ENCODE measurements around the gene HDAC4.

HDAC4 gene

GRCh38 chr2:239264838-239265651 lies 135.8 kb downstream of the HDAC4 start:
- Histone ChIP-seq H3K4me3 (ENCODE audit: insufficient read depth, low read depth, low read length) (no peak overlapping the region), H3K9me3 (ENCODE audit: control insufficient read depth, low read length) (no peaks in the 10 kb centered on the region), H3K27me3 (ENCODE audit: control insufficient read depth, insufficient read depth, low read length, poor library complexity, severe bottlenecking) (no peaks in the 10 kb centered on the region), H3K36me3 (ENCODE audit: control insufficient read depth, insufficient read depth, low read length) (no peaks in the 10 kb centered on the region), H3K27ac (ENCODE audit: insufficient read depth, low read depth, low read length, poor library complexity, severe bottlenecking) (no peak overlapping the region), H3K4me1 (ENCODE audit: control insufficient read depth, insufficient read depth, low read length) (peaks cover 36% of the 10 kb centered on the region)
- 77 to 78% methylated on average over 11 of the region's 11 CpGs for WGBS, 2 experiments

GRCh38 chr2:239264492-239264837 lies 136.4 kb downstream of the HDAC4 start:
- Histone ChIP-seq H3K4me1 (ENCODE audit: control insufficient read depth, insufficient read depth, low read length) (peaks cover 36% of the 10 kb centered on the region), H3K36me3 (ENCODE audit: control insufficient read depth, insufficient read depth, low read length) (no peaks in the 10 kb centered on the region), H3K27me3 (ENCODE audit: control insufficient read depth, insufficient read depth, low read length, poor library complexity, severe bottlenecking) (no peaks in the 10 kb centered on the region), H3K9me3 (ENCODE audit: control insufficient read depth, low read length) (no peaks in the 10 kb centered on the region), H3K27ac (ENCODE audit: insufficient read depth, low read depth, low read length, poor library complexity, severe bottlenecking) (no peak overlapping the region), H3K4me3 (ENCODE audit: insufficient read depth, low read depth, low read length) (no peak overlapping the region)
- WGBS, 2 experiments, result 87 to 88% methylated on average over 9 of the region's 9 CpGs

GRCh38 chr2:239263669-239264491 lies 136.9 kb downstream of the HDAC4 start:
- peaks cover 36% of the 10 kb centered on the region for H3K4me1 ChIP-seq (ENCODE audit: control insufficient read depth, insufficient read depth, low read length)
- H3K9me3 ChIP-seq (ENCODE audit: control insufficient read depth, low read length), result no peaks in the 10 kb centered on the region
- no peak overlapping the region for H3K4me3 ChIP-seq (ENCODE audit: insufficient read depth, low read depth, low read length)
- WGBS, 2 experiments, result 86 to 87% methylated on average over 28 of the region's 28 CpGs
- H3K27me3 ChIP-seq (ENCODE audit: control insufficient read depth, insufficient read depth, low read length, poor library complexity, severe bottlenecking), result no peaks in the 10 kb centered on the region
- H3K36me3 ChIP-seq (ENCODE audit: control insufficient read depth, insufficient read depth, low read length), result no peaks in the 10 kb centered on the region
- no peak overlapping the region for H3K27ac ChIP-seq (ENCODE audit: insufficient read depth, low read depth, low read length, poor library complexity, severe bottlenecking)

- no peaks in the 10 kb centered on the region for H3K9me3 ChIP-seq (ENCODE audit: control insufficient read depth, low read length)
- no peaks in the 10 kb centered on the region for H3K36me3 ChIP-seq (ENCODE audit: control insufficient read depth, insufficient read depth, low read length)
- H3K27ac ChIP-seq (ENCODE audit: insufficient read depth, low read depth, low read length, poor library complexity, severe bottlenecking), result no peak overlapping the region
- H3K4me3 ChIP-seq (ENCODE audit: insufficient read depth, low read depth, low read length), result no peak overlapping the region
- peaks cover 32% of the 10 kb centered on the region for H3K4me1 ChIP-seq (ENCODE audit: control insufficient read depth, insufficient read depth, low read length)
- no peaks in the 10 kb centered on the region for H3K27me3 ChIP-seq (ENCODE audit: control insufficient read depth, insufficient read depth, low read length, poor library complexity, severe bottlenecking)
- WGBS, 2 experiments, result 91 to 96% methylated on average over 14 of the region's 14 CpGs
These were observed 137.6 kb downstream of the HDAC4 start for GRCh38 chr2:239263231-239263630.

- Histone ChIP-seq H3K9me3 (ENCODE audit: control insufficient read depth, low read length) (no peaks in the 10 kb centered on the region), H3K4me3 (ENCODE audit: insufficient read depth, low read depth, low read length) (no peak overlapping the region), H3K4me1 (ENCODE audit: control insufficient read depth, insufficient read depth, low read length) (peaks cover 30% of the 10 kb centered on the region), H3K27me3 (ENCODE audit: control insufficient read depth, insufficient read depth, low read length, poor library complexity, severe bottlenecking) (no peaks in the 10 kb centered on the region), H3K27ac (ENCODE audit: insufficient read depth, low read depth, low read length, poor library complexity, severe bottlenecking) (no peak overlapping the region), H3K36me3 (ENCODE audit: control insufficient read depth, insufficient read depth, low read length) (no peaks in the 10 kb centered on the region)
- 95 to 96% methylated on average over 23 of the region's 23 CpGs for WGBS, 2 experiments
These were observed 138.2 kb downstream of the HDAC4 start for GRCh38 chr2:239262484-239263230.

- 95 to 96% methylated on average over 22 of the region's 22 CpGs for WGBS, 2 experiments
- H3K4me1 ChIP-seq (ENCODE audit: control insufficient read depth, insufficient read depth, low read length), result peaks cover 24% of the 10 kb centered on the region
- no peaks in the 10 kb centered on the region for H3K27me3 ChIP-seq (ENCODE audit: control insufficient read depth, insufficient read depth, low read length, poor library complexity, severe bottlenecking)
- H3K27ac ChIP-seq (ENCODE audit: insufficient read depth, low read depth, low read length, poor library complexity, severe bottlenecking), result no peak overlapping the region
- peaks cover 5% of the 10 kb centered on the region for H3K9me3 ChIP-seq (ENCODE audit: control insufficient read depth, low read length)
- no peaks in the 10 kb centered on the region for H3K36me3 ChIP-seq (ENCODE audit: control insufficient read depth, insufficient read depth, low read length)
- H3K4me3 ChIP-seq (ENCODE audit: insufficient read depth, low read depth, low read length), result no peak overlapping the region
These were observed 138.9 kb downstream of the HDAC4 start for GRCh38 chr2:239261796-239262483.

GRCh38 chr2:239261356-239261755 lies 139.5 kb downstream of the HDAC4 start:
- H3K4me3 ChIP-seq (ENCODE audit: insufficient read depth, low read depth, low read length), result no peak overlapping the region
- no peaks in the 10 kb centered on the region for H3K36me3 ChIP-seq (ENCODE audit: control insufficient read depth, insufficient read depth, low read length)
- peaks cover 5% of the 10 kb centered on the region for H3K9me3 ChIP-seq (ENCODE audit: control insufficient read depth, low read length)
- H3K27ac ChIP-seq (ENCODE audit: insufficient read depth, low read depth, low read length, poor library complexity, severe bottlenecking), result no peak overlapping the region
- H3K27me3 ChIP-seq (ENCODE audit: control insufficient read depth, insufficient read depth, low read length, poor library complexity, severe bottlenecking), result no peaks in the 10 kb centered on the region
- H3K4me1 ChIP-seq (ENCODE audit: control insufficient read depth, insufficient read depth, low read length), result peaks cover 24% of the 10 kb centered on the region
- WGBS, 2 experiments, result 95% methylated on average over 8 of the region's 8 CpGs

- H3K9me3 ChIP-seq (ENCODE audit: control insufficient read depth, low read length), result peaks cover 5% of the 10 kb centered on the region
- H3K27ac ChIP-seq (ENCODE audit: insufficient read depth, low read depth, low read length, poor library complexity, severe bottlenecking), result no peak overlapping the region
- 95 to 96% methylated on average over 21 of the region's 21 CpGs for WGBS, 2 experiments
- no peaks in the 10 kb centered on the region for H3K36me3 ChIP-seq (ENCODE audit: control insufficient read depth, insufficient read depth, low read length)
- peaks cover 23% of the 10 kb centered on the region for H3K4me1 ChIP-seq (ENCODE audit: control insufficient read depth, insufficient read depth, low read length)
- H3K27me3 ChIP-seq (ENCODE audit: control insufficient read depth, insufficient read depth, low read length, poor library complexity, severe bottlenecking), result no peaks in the 10 kb centered on the region
- no peak overlapping the region for H3K4me3 ChIP-seq (ENCODE audit: insufficient read depth, low read depth, low read length)
These were observed 140.1 kb downstream of the HDAC4 start for GRCh38 chr2:239260546-239261327.

GRCh38 chr2:239259603-239260298 lies 141.1 kb downstream of the HDAC4 start:
- H3K9me3 ChIP-seq (ENCODE audit: control insufficient read depth, low read length), result peaks cover 5% of the 10 kb centered on the region
- no peak overlapping the region for H3K4me3 ChIP-seq (ENCODE audit: insufficient read depth, low read depth, low read length)
- WGBS, 2 experiments, result 90 to 91% methylated on average over 18 of the region's 18 CpGs
- H3K36me3 ChIP-seq (ENCODE audit: control insufficient read depth, insufficient read depth, low read length), result no peaks in the 10 kb centered on the region
- no peak overlapping the region for H3K27ac ChIP-seq (ENCODE audit: insufficient read depth, low read depth, low read length, poor library complexity, severe bottlenecking)
- no peaks in the 10 kb centered on the region for H3K27me3 ChIP-seq (ENCODE audit: control insufficient read depth, insufficient read depth, low read length, poor library complexity, severe bottlenecking)
- peaks cover 21% of the 10 kb centered on the region for H3K4me1 ChIP-seq (ENCODE audit: control insufficient read depth, insufficient read depth, low read length)
